H1 (cell line): ENCODE measurements around the gene RNF149. TPM values are rescaled to one million over a fixed set of nuclear protein-coding genes. Genes with fewer than 3 reads are reported as not detected.

Experiments
- CTCF ChIA-PET: fragments of 300-600 bp; sonication (Branson Sonifier 250); formaldehyde crosslinking; loops from one replicate; lab custom pipeline; 2021; ENCODE audit not compliant: partially characterized antibody; lab: Charles Lee
- POLR2A ChIA-PET: fragments of 300-600 bp; sonication (Branson Sonifier 250); formaldehyde crosslinking; loops from one replicate; lab custom pipeline; 2021; ENCODE audit warnings: inconsistent platforms; ENCODE audit not compliant: partially characterized antibody; lab: Charles Lee
- DNase-seq, 2 experiments: peaks; one replicate each; pipeline versions ENCODE4 v3.0.0 to v3.0.0-alpha.2; 2010 to 2022; ENCODE audit warnings: low spot score in 2 of 2, low read depth in 1 of 2, mixed read lengths in 1 of 2
- FAIRE-seq: peaks from 2 replicates; lab custom pipeline; 2011; peaks lifted over from hg19 to GRCh38; lab: Jason Lieb, UNC
- H2AFZ ChIP-seq: 2 replicates; pipeline ENCODE4 v1.8.1; 2012; ENCODE audit warnings: low read length, inconsistent platforms
- H2AK5ac ChIP-seq: 2 replicates; pipeline ENCODE4 v1.6.1; 2013; ENCODE audit warnings: low read depth, low read length
- H2BK120ac ChIP-seq: replicated peaks from 2 replicates; pipeline ENCODE3; 2013; ENCODE audit warnings: low read depth, low read length, inconsistent platforms
- H2BK12ac ChIP-seq: 2 replicates; pipeline ENCODE4 v1.6.1; 2013; ENCODE audit warnings: low read depth, low read length
- H2BK15ac ChIP-seq: 2 replicates; pipeline ENCODE4 v1.6.1; 2013; ENCODE audit warnings: low read length
- H2BK20ac ChIP-seq: 2 replicates; pipeline ENCODE4 v1.6.1; 2013; ENCODE audit warnings: low read length
- H2BK5ac ChIP-seq: 2 replicates; pipeline ENCODE4 v1.6.1; 2013; ENCODE audit warnings: low read depth, low read length
- H3K14ac ChIP-seq: 2 replicates; pipeline ENCODE4 v1.6.1; 2013; ENCODE audit warnings: inconsistent platforms; ENCODE audit not compliant: insufficient read length
- H3K18ac ChIP-seq: 2 replicates; pipeline ENCODE4 v1.6.1; 2013; ENCODE audit warnings: low read length; ENCODE audit errors: extremely low read depth
- H3K23ac ChIP-seq: 2 replicates; pipeline ENCODE4 v1.6.1; 2013; ENCODE audit warnings: inconsistent platforms; ENCODE audit not compliant: insufficient read length
- H3K23me2 ChIP-seq: 2 replicates; pipeline ENCODE4 v1.6.1; 2013; ENCODE audit warnings: low read depth, low read length
- H3K27ac ChIP-seq: 2 replicates; pipeline ENCODE4 v1.6.1; 2011; ENCODE audit warnings: low read depth, low read length, inconsistent platforms
- H3K27me3 ChIP-seq, 4 experiments: replicated peaks in 1 of 4; 1 replicate in 1 of 4; 2 replicates in 3 of 4; pipeline versions ENCODE4 v1.6.1 to v1.8.1; 2011 to 2013; ENCODE audit warnings: low read length in 3 of 4, mild to moderate bottlenecking in 3 of 4, inconsistent platforms in 2 of 4, mixed read lengths in 2 of 4, moderate library complexity in 1 of 4; ENCODE audit not compliant: control insufficient read depth in 3 of 4, insufficient read depth in 3 of 4; ENCODE audit errors: extremely low read depth in 1 of 4
- H3K36me3 ChIP-seq, 4 experiments: 2 replicates each; pipeline versions ENCODE4 v1.6.1 to v1.8.1; 2011 to 2013; ENCODE audit warnings: mild to moderate bottlenecking in 4 of 4, low read length in 3 of 4, moderate library complexity in 2 of 4, control low read depth in 1 of 4, inconsistent platforms in 1 of 4; ENCODE audit not compliant: insufficient read depth in 4 of 4, control insufficient read depth in 2 of 4
- H3K4ac ChIP-seq: replicated peaks from 2 replicates; pipeline ENCODE3; 2013; ENCODE audit warnings: low read length, low read depth, mixed read lengths, inconsistent platforms; ENCODE audit not compliant: insufficient read length
- H3K4me1 ChIP-seq, 4 experiments: replicated peaks in 1 of 4; 1 replicate in 1 of 4; 2 replicates in 3 of 4; pipeline versions ENCODE4 v1.6.1 to v1.8.1; 2011 to 2013; ENCODE audit warnings: low read length in 3 of 4, inconsistent platforms in 2 of 4, mixed read lengths in 1 of 4; ENCODE audit not compliant: insufficient read depth in 4 of 4, control insufficient read depth in 3 of 4
- H3K4me2 ChIP-seq, 2 experiments: 2 replicates each; pipeline versions ENCODE4 v1.6.1 to v1.8.1; 2011 to 2013; ENCODE audit warnings: low read depth in 2 of 2, low read length in 2 of 2, control low read depth in 1 of 2, inconsistent platforms in 1 of 2, mild to moderate bottlenecking in 1 of 2; ENCODE audit not compliant: insufficient read depth in 1 of 2
- H3K4me3 ChIP-seq, 4 experiments: fragments of 200-600, 300-600 bp in 1 of 4; sonication (generic), shearing (Covaris generic), sonication (Bioruptor Twin) in 1 of 4; 2 replicates each; pipeline versions ENCODE4 v1.5.1 to v1.8.1; 2011 to 2016; ENCODE audit warnings: low read length in 4 of 4, low read depth in 3 of 4, control low read depth in 2 of 4, inconsistent platforms in 2 of 4, mild to moderate bottlenecking in 2 of 4, mixed read lengths in 1 of 4, moderate library complexity in 1 of 4; ENCODE audit not compliant: insufficient read depth in 2 of 4; ENCODE audit errors: extremely low read depth in 1 of 4
- H3K56ac ChIP-seq: replicated peaks from 2 replicates; pipeline ENCODE3; 2013; ENCODE audit warnings: low read depth, mild to moderate bottlenecking, mixed read lengths, low read length, inconsistent platforms; ENCODE audit not compliant: insufficient read length
- H3K79me1 ChIP-seq: 2 replicates; pipeline ENCODE4 v1.6.1; 2013; ENCODE audit warnings: low read depth, low read length, control low read depth
- H3K79me2 ChIP-seq, 2 experiments: 2 replicates each; pipeline versions ENCODE4 v1.6.1 to v1.8.1; 2012 to 2013; ENCODE audit warnings: low read length in 2 of 2, mild to moderate bottlenecking in 2 of 2, inconsistent platforms in 1 of 2; ENCODE audit not compliant: insufficient read depth in 2 of 2, control insufficient read depth in 1 of 2
- H3K9ac ChIP-seq, 4 experiments: replicated peaks in 1 of 4; 1 replicate in 1 of 4; 2 replicates in 3 of 4; pipeline versions ENCODE4 v1.6.1 to v1.8.1; 2011 to 2013; ENCODE audit warnings: low read depth in 3 of 4, low read length in 3 of 4, control low read depth in 2 of 4, mild to moderate bottlenecking in 2 of 4, moderate library complexity in 2 of 4, inconsistent platforms in 1 of 4; ENCODE audit errors: extremely low read depth in 1 of 4
- H3K9me3 ChIP-seq, 2 experiments: 2 replicates each; pipeline versions ENCODE4 v1.6.1 to v1.8.1; 2012 to 2013; ENCODE audit warnings: mild to moderate bottlenecking in 2 of 2, moderate library complexity in 2 of 2, control low read depth in 1 of 2, inconsistent platforms in 1 of 2, low read depth in 1 of 2, low read length in 1 of 2, mixed read lengths in 1 of 2; ENCODE audit not compliant: insufficient read depth in 2 of 2
- H4K20me1 ChIP-seq, 2 experiments: replicated peaks in 1 of 2; 2 replicates each; pipeline versions ENCODE3 to v1.8.1; 2011 to 2013; ENCODE audit warnings: inconsistent platforms in 2 of 2, low read length in 2 of 2, mild to moderate bottlenecking in 1 of 2; ENCODE audit not compliant: insufficient read depth in 2 of 2, control insufficient read depth in 1 of 2
- H4K5ac ChIP-seq: 2 replicates; pipeline ENCODE4 v1.6.1; 2013; ENCODE audit warnings: low read length, low read depth, mixed read lengths, inconsistent platforms; ENCODE audit not compliant: insufficient read length
- H4K8ac ChIP-seq: 2 replicates; pipeline ENCODE4 v1.8.0; 2013; ENCODE audit warnings: mild to moderate bottlenecking, moderate library complexity, low read length, inconsistent platforms; ENCODE audit not compliant: insufficient read depth; ENCODE audit errors: extremely low read depth
- H4K91ac ChIP-seq: replicated peaks from 2 replicates; pipeline ENCODE3; 2013; ENCODE audit warnings: low read length, mixed read lengths, inconsistent platforms; ENCODE audit not compliant: insufficient read length
- CEBPB ChIP-seq: IDR thresholded peaks from 2 replicates; pipeline ENCODE4 v1.6.1; 2012; ENCODE audit warnings: low read depth, low read length
- E2F6 ChIP-seq: IDR thresholded peaks from 2 replicates; pipeline ENCODE4 v1.6.1; 2012; ENCODE audit warnings: inconsistent platforms
- EP300 ChIP-seq, 2 experiments: IDR thresholded peaks; 1 replicate in 1 of 2; 2 replicates in 1 of 2; pipeline ENCODE4 v1.6.1; 2011 to 2012; ENCODE audit warnings: low read depth in 2 of 2, low read length in 2 of 2, mild to moderate bottlenecking in 2 of 2, borderline replicate concordance in 1 of 2, inconsistent platforms in 1 of 2, moderate library complexity in 1 of 2
- JUND ChIP-seq: IDR thresholded peaks from 2 replicates; pipeline ENCODE4 v1.6.1; 2011; ENCODE audit warnings: mild to moderate bottlenecking, improper control_type of control experiment, low read length
- POLR2A ChIP-seq, 2 experiments: IDR thresholded peaks; 1 replicate in 1 of 2; 2 replicates in 1 of 2; pipeline ENCODE4 v1.6.1; 2011; ENCODE audit warnings: low read depth in 2 of 2, low read length in 2 of 2, mild to moderate bottlenecking in 2 of 2; ENCODE audit errors: control extremely low read depth in 1 of 2
- SAP30 ChIP-seq: fragments of 300-600 bp; sonication (generic); IDR thresholded peaks from 2 replicates; pipeline ENCODE4 v1.7.1; 2012; ENCODE audit warnings: low read length, moderate library complexity, mild to moderate bottlenecking, inconsistent platforms; ENCODE audit not compliant: insufficient read depth, insufficient replicate concordance
- SP4 ChIP-seq: IDR thresholded peaks from 2 replicates; pipeline ENCODE4 v1.6.1; 2012; ENCODE audit warnings: low read length, inconsistent platforms
- TBP ChIP-seq: IDR thresholded peaks from 2 replicates; pipeline ENCODE4 v1.6.1; 2011; ENCODE audit warnings: low read depth, low read length, improper control_type of control experiment
- YY1 ChIP-seq: IDR thresholded peaks from 2 replicates; pipeline ENCODE4 v1.6.1; 2011; ENCODE audit warnings: low read depth, mild to moderate bottlenecking, low read length
- WGBS, 2 experiments: shearing (Covaris generic) in 1 of 2; methylation state at CpG; one replicate each; pipeline versions ENCODE4 v1.1.6 to v1.1.7; 2013 to 2015; ENCODE audit warnings: low lambda C conversion rate in 2 of 2, mixed read lengths in 2 of 2, inconsistent platforms in 1 of 2, low coverage in 1 of 2, missing lambda C conversion rate in 1 of 2; ENCODE audit not compliant: insufficient replicate concordance in 2 of 2, insufficient coverage in 1 of 2, insufficient read length in 1 of 2; ENCODE audit errors: extremely low coverage in 1 of 2, missing lambda C conversion rate in 1 of 2; 5-methylcytosine and 5-hydroxymethylcytosine counted together
- polyA plus RNA-seq, 7 experiments: library from polyadenylated mRNA; depleted of rRNA in 3 of 7; stranded (reverse) in 5 of 7; unstranded in 2 of 7; fragments of >200 nt in 5 of 7; fragments of 200-250 nt in 2 of 7; gene quantifications; 1 replicate in 5 of 7; 2 replicates in 1 of 7; 4 replicates in 1 of 7; pipeline versions ENCODE4 v1.2.1 to v1.2.3, GENCODE V29; 2011 to 2013; ENCODE audit warnings: missing spikeins in 2 of 7, mixed read lengths in 2 of 7
- total RNA-seq: library from RNA; stranded (reverse); fragmentation: NEBNext Ultra II Directional; extraction: Animal tissue kit (Norgen Biotek cat#: 25700); gene quantifications from 2 replicates; pipeline ENCODE4 v1.2.1, GENCODE V29; 2021
- TF ChIP-seq, protein P1 (sequence below): IDR thresholded peaks from 2 replicates; pipeline ENCODE4 v1.6.1; 2011; ENCODE audit warnings: low read length, improper control_type of control experiment

The RNF149 gene
- total and polyA plus RNA-seq, 2 of the 8 experiments (the other 6 are each of a cell fraction or from before 2014, with no cell fraction given) = 16.6 to 28.2 TPM

GRCh38 chr2:101281482-101281881, 27.0 kb downstream of the RNF149 start:
- ChIA-PET CTCF (interaction anchor here (0.6 to 2.1 kb wide), 3 partner anchors 14 to 16 kb away, joined by 3 to 7 read pairs (median 5); no protein-coding TSS in a partner anchor), POLR2A (interaction anchor here (1.4 to 2.4 kb wide), 2 partner anchors 10 to 27 kb away, joined by 3 to 10 read pairs; partner anchors contain the start of gene RNF149)
- 0 out of 2 replicates have a peak, but pooled peaks cover 2% of the 10 kb centered on the region for H3K79me1 ChIP-seq
- no peak for DNase-seq
- H3K4ac ChIP-seq = no peak overlapping the region
- H4K20me1 ChIP-seq = peaks cover 0 to 3% of the 10 kb centered on the region in 2 experiments
- no peak for FAIRE-seq
- H3K9ac ChIP-seq = no peak overlapping the region
- H2AK5ac ChIP-seq = no peak overlapping the region
- no peaks in the 10 kb centered on the region for H3K4me1 ChIP-seq
- H3K79me2 ChIP-seq = no peaks in the 10 kb centered on the region; a peak in 1 of 4 replicates
- no peak overlapping the region for H4K5ac ChIP-seq
- no peak overlapping the region for H2BK12ac ChIP-seq
- H3K4me2 ChIP-seq = no peak overlapping the region
- no peaks in the 10 kb centered on the region for H3K23me2 ChIP-seq
- no peak overlapping the region for H2BK5ac ChIP-seq
- 93% methylated on average over 4 of the region's 4 CpGs; no CpG with 5 or more reads in 1 of the 2 experiments for WGBS, 2 experiments
- H3K36me3 ChIP-seq = peaks cover 3 to 48% (median 17%) of the 10 kb centered on the region in 4 experiments; a peak in 5 of 8 replicates
- no peak overlapping the region for H2BK20ac ChIP-seq
- H3K27me3 ChIP-seq = no peaks in the 10 kb centered on the region
- TF ChIP-seq E2F6 (no peak), TBP (no peak), CEBPB (no peak), JUND (no peak), YY1 (no peak), EP300 (IDR thresholded peaks at IDR 0.05; ENCODE audit: borderline replicate concordance in 1 of 2, low read depth in 2 of 2, low read length in 2 of 2) (no peak), POLR2A (IDR thresholded peaks at IDR 0.05; ENCODE audit: control extremely low read depth in 1 of 2, low read depth in 2 of 2, low read length in 2 of 2) (no peak), SP4 (no peak), SAP30 (no peak)
- TF ChIP-seq, protein P1, sequence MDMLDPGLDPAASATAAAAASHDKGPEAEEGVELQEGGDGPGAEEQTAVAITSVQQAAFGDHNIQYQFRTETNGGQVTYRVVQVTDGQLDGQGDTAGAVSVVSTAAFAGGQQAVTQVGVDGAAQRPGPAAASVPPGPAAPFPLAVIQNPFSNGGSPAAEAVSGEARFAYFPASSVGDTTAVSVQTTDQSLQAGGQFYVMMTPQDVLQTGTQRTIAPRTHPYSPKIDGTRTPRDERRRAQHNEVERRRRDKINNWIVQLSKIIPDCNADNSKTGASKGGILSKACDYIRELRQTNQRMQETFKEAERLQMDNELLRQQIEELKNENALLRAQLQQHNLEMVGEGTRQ = no peak
- H3K14ac ChIP-seq = no peak overlapping the region
- H2BK15ac ChIP-seq = no peak overlapping the region
- H3K4me3 ChIP-seq = no peak overlapping the region
- H3K18ac ChIP-seq = no peak overlapping the region
- no peak overlapping the region for H2BK120ac ChIP-seq
- no peaks in the 10 kb centered on the region for H3K9me3 ChIP-seq
- H3K27ac ChIP-seq = no peak overlapping the region
- no peak overlapping the region for H4K8ac ChIP-seq
- H4K91ac ChIP-seq = no peak overlapping the region
- no peak overlapping the region for H3K23ac ChIP-seq
- no peak overlapping the region for H3K56ac ChIP-seq
- no peak overlapping the region for H2AFZ ChIP-seq
